T47D (cell line): ENCODE data around the gene AGL.
"Not testable (repeated sequence)": the region's sequence is repeated elsewhere in the genome, so short reads cannot be mapped to it uniquely, and the experiment has no call there.

Source experiments
- DNase-seq, 2 experiments: peaks; one replicate each; pipeline versions ENCODE4 v3.0.0 to v3.0.0-alpha.2; 2011 to 2012; ENCODE audit warnings: low read depth in 1 of 2, low spot score in 1 of 2
- JUND ChIP-seq: IDR thresholded peaks from 2 replicates; pipeline ENCODE4 v1.6.1; 2012; ENCODE audit warnings: low read depth
- in situ Hi-C: cut with HindIII; loops from 2 replicates; pipeline ENCODE4 v1.10.0; 2016; ENCODE audit warnings: low sequenced_read_pairs, low pct_unique_long_range_greater_than_20kb

The AGL gene

GRCh38 chr1:99934801-99935200, 84.6 kb downstream of the AGL start:
- in situ Hi-C loops = no loop called here
- DNase-seq = no peak
- TF ChIP-seq JUND = no peak

- in situ Hi-C loops = no loop called here
- no peak for DNase-seq
- TF ChIP-seq JUND = no peak
These were observed 85.4 kb downstream of the AGL start for GRCh38 chr1:99935534-99935933.

- TF ChIP-seq JUND = no peak
- in situ Hi-C loops = no loop called here
These were observed 85.9 kb downstream of the AGL start for GRCh38 chr1:99936071-99936470.

DNA sequence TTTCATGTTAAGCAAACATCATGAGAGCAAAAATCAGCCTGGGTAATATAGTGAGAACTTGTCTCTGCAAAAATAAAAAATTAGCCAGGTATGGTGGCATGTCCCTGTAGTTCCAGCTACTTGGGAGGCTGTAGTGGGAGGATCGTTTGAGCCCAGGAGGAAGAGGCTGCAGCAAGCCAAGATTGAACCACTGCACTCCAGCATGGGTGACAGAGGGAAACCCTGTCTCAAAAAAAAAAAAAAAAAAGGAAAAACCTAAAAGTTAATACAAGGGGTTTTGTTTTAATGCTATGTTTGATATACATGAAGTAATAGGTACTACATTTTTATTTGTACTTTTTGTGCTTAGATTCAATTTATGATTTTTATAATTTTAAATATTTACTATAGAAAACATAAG, 92.6 kb downstream of the AGL start:
- DNase-seq = no peak
- no peak for TF ChIP-seq JUND
- in situ Hi-C loops = no loop called here

More at GRCh38 chr1:99936071-99936470, 85.9 kb downstream of the AGL start:
- DNase-seq = no peak

DNA sequence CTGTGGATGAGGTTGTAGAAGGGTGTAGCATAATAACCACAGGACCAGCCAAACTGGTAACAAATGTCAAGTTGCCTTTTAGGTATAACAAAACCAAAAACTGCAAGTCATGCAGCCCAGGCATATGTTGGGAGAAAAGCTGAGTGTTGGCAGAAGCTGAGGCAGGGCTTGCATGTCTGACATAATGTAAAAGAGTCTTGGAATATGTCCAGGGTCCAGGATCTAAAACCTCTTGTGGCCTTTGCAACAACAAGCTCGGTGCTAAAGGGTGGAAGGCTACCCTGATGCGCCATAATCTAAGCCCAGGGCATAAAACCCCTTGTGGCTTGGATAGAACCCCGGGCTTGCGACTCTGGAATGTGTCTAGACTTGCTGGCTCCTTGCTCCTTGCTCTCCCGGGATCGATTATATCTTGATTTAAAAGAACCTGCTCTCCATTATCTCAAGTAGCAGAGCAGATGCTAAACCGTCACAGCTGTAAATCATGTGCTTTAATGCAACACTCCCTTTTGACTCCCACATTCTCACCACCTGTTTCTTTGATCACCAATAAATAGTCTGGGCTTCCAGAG, 93.1 kb downstream of the AGL start:
- TF ChIP-seq JUND = no peak
- in situ Hi-C loops = no loop called here

GRCh38 chr1:99944192-99944591, 94.0 kb downstream of the AGL start:
- DNase-seq = no peak
- in situ Hi-C loops = no loop called here
- no peak for TF ChIP-seq JUND

More for the DNA sequence above, 93.1 kb downstream of the AGL start:
- peak in 1 of 2 experiments; percentile 60 for DNase-seq

- in situ Hi-C loops = no loop called here
- no peak for TF ChIP-seq JUND
- DNase-seq = no peak
These were observed 95.0 kb downstream of the AGL start for GRCh38 chr1:99945174-99945573.

GRCh38 chr1:99950486-99950885, 100.3 kb downstream of the AGL start:
- no peak for DNase-seq
- TF ChIP-seq JUND = no peak
- in situ Hi-C loops = no loop called here

DNA sequence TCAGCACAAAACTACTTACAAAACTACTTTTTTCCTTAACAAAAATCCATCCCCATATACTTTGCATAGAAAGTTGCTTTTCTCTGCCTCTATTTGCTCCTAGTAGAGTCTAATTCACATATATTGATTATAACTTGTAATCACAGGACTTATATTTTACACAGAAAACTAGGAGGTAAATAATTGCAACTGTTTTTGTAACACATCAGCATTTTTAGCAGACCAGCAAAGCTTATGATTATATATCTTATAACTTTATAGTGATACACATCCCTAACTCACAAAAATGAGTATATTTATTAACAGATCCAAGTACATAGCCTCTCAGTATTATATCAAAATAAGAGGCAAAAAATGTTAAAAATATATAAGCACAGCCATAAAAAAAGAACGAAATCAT, 102.4 kb downstream of the AGL start:
- DNase-seq = no peak
- in situ Hi-C loops = no loop called here
- TF ChIP-seq JUND = no peak

- in situ Hi-C loops = no loop called here
- DNase-seq = no peak
- TF ChIP-seq JUND = no peak
These were observed 105.2 kb downstream of the AGL start for GRCh38 chr1:99955375-99955774.

DNA sequence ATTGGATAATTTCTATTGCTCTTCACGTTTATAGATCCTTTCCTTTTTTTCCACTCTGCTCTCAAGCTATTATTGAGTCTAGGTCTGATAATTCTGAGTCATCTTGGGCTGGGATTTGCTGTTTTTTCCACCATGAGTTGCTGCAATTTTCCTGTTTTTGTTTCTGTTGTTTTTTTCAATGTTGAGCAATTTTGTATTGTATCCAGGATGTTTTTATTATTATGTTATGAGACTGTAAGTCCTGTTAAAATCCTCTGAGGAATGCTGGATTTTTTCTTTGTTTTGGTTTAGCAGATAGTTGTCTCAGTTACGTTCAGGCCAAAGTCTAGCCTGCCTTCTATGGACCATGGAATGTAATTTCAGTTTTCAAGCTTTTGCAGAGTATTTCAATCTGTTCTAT, 106.6 kb downstream of the AGL start:
- in situ Hi-C loops = no loop called here
- no peak for DNase-seq
- no peak for TF ChIP-seq JUND

DNA sequence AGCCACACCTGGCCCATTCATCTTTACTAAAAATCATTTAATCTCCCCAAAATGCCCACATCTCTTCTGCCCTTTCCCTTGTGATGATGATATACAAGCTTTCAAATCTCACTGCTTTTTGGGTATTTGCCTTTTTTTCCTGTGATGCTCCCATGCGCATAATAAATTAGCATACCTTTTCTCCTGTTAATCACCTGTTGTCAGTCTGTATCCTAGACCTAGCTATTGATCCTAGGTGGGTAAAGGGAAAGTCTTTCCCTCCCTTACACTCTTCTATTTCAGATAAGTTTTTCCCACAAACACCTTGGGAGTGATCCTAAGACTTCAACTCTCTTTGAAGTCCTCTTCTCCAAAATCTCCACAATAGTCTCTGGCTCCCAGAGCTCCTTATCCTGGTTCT, 107.7 kb downstream of the AGL start:
- TF ChIP-seq JUND = no peak
- no peak for DNase-seq

DNA sequence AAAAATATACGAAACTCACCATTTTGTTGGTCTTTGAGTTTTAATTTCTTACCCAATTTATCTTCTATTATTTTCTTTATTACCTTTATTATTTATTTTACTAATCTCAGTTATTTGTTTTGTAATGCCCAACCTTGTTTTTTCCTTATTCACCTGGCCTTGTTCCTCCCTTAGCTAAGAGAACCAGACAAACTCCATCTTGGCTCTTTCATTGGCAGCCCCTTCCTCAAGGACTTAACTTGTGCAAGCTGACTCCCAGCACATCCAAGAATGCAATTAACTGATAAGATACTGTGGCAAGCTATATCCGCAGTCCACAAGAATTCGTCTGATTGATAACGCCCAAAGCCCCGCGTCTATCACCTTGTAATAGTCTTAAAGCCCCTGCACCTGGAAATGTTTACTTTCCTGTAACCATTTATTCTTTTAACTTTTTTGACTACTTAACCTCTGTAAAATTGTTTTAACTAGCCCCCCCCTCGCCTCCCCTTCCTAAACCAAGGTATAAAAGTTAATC, 109.1 kb downstream of the AGL start:
- DNase-seq, in situ Hi-C loops: not testable (repeated sequence)

More for the DNA sequence above, 107.7 kb downstream of the AGL start:
- in situ Hi-C loops = no loop called here

- in situ Hi-C loops = not testable (repeated sequence)
These were observed 110.1 kb downstream of the AGL start for GRCh38 chr1:99960260-99960659.

More at GRCh38 chr1:99960260-99960659, 110.1 kb downstream of the AGL start:
- not testable (repeated sequence) for DNase-seq
